Omental fat pad (tissue), 4 donors: Measurements from ENCODE around the gene NFATC1. TPM values are rescaled to one million over a fixed set of nuclear protein-coding genes. Genes with fewer than 3 reads are reported as not detected.

ENCODE experiments used
- ATAC-seq: fragments of 150-250 bp; one replicate; pipeline ENCODE4 v1.9.1; 2016; ENCODE audit warnings: mild to moderate bottlenecking, moderate library complexity; ENCODE audit not compliant: low FRiP score
- DNase-seq: peaks from one replicate; pipeline ENCODE4 v3.0.0-alpha.2; 2019; ENCODE audit warnings: low spot score
- CTCF ChIP-seq, 3 donors: fragments of 450-650 bp; IDR thresholded peaks; one replicate each; pipeline ENCODE4 v1.5.1; 2016 to 2017; ENCODE audit warnings: antibody characterized with exemption in 3 of 3, mild to moderate bottlenecking in 3 of 3, moderate library complexity in 2 of 3
- total RNA-seq, 4 donors: library from RNA; depleted of rRNA; stranded (reverse); fragments of >200 nt; gene quantifications; one replicate each; pipeline ENCODE4 v1.1.0, GENCODE V29; 2016

Gene NFATC1
- total RNA-seq, 4 donors from 2014 or later: 10.7 to 57.4 (median 19.1) TPM

- no peak for ATAC-seq
- TF ChIP-seq CTCF (IDR thresholded peaks at IDR 0.05): no peak
Observed at GRCh38 chr18:79379931-79380815, 15.6 kb upstream of the NFATC1 start.

GRCh38 chr18:79380816-79381806 lies 14.6 kb upstream of the NFATC1 start:
- peak in 2 of 3 donors; percentile 68 to 80 for TF ChIP-seq CTCF (IDR thresholded peaks at IDR 0.05)

More at GRCh38 chr18:79379931-79380815, 15.6 kb upstream of the NFATC1 start:
- DNase-seq: no peak

GRCh38 chr18:79381811-79382311 lies 13.9 kb upstream of the NFATC1 start:
- ATAC-seq (no peak), DNase-seq (no peak)
- no peak for TF ChIP-seq CTCF (IDR thresholded peaks at IDR 0.05)

More at GRCh38 chr18:79380816-79381806, 14.6 kb upstream of the NFATC1 start:
- no peak for ATAC-seq
- peak; percentile 87 for DNase-seq

GRCh38 chr18:79382681-79383387 lies 12.9 kb upstream of the NFATC1 start:
- DNase-seq: no peak

GRCh38 chr18:79383388-79384056 lies 12.2 kb upstream of the NFATC1 start:
- DNase-seq (no peak), ATAC-seq (no peak)
- TF ChIP-seq CTCF (IDR thresholded peaks at IDR 0.05): no peak

More at GRCh38 chr18:79382681-79383387, 12.9 kb upstream of the NFATC1 start:
- no peak for ATAC-seq
- TF ChIP-seq CTCF (IDR thresholded peaks at IDR 0.05): no peak
